Endodermal cell (in vitro differentiated cells): Measurements from ENCODE around the gene CRTC3. TPM values are rescaled to one million over a fixed set of nuclear protein-coding genes. Genes with fewer than 3 reads are reported as not detected.

Experiments
- DNase-seq: peaks from one replicate; pipeline ENCODE4 v3.0.0-alpha.2; 2017
- H3K27ac ChIP-seq: 2 replicates; pipeline ENCODE4 v1.5.1; 2013; ENCODE audit warnings: mild to moderate bottlenecking, low read depth, low read length, moderate library complexity
- H3K27me3 ChIP-seq: 2 replicates; pipeline ENCODE4 v1.6.1; 2013; ENCODE audit warnings: mild to moderate bottlenecking, low read length, moderate library complexity; ENCODE audit not compliant: insufficient read depth, control insufficient read depth, poor library complexity, severe bottlenecking
- H3K36me3 ChIP-seq: 2 replicates; pipeline ENCODE4 v1.7.0; 2013; ENCODE audit warnings: mild to moderate bottlenecking, low read length, moderate library complexity; ENCODE audit not compliant: control insufficient read depth, insufficient read depth
- H3K4me1 ChIP-seq: one replicate; pipeline ENCODE4 v1.7.0; 2013; ENCODE audit warnings: low read length; ENCODE audit not compliant: control insufficient read depth, insufficient read depth
- H3K4me3 ChIP-seq: 2 replicates; pipeline ENCODE4 v1.5.1; 2013; ENCODE audit warnings: mild to moderate bottlenecking, low read length, moderate library complexity
- H3K9ac ChIP-seq: 2 replicates; pipeline ENCODE4 v1.6.1; 2013; ENCODE audit warnings: mild to moderate bottlenecking, low read length, moderate library complexity; ENCODE audit not compliant: poor library complexity, severe bottlenecking; ENCODE audit errors: extremely low read depth
- H3K9me3 ChIP-seq: 2 replicates; pipeline ENCODE4 v1.6.1; 2013; ENCODE audit warnings: mild to moderate bottlenecking, low read length, moderate library complexity; ENCODE audit not compliant: control insufficient read depth
- H3K27ac Mint-ChIP-seq: 2 replicates; pipeline ENCODE4 v1.8.0; 2020; ENCODE audit warnings: mixed read lengths
- H3K27me3 Mint-ChIP-seq: 2 replicates; pipeline ENCODE4 v1.8.0; 2021; ENCODE audit warnings: mild to moderate bottlenecking, mixed read lengths; ENCODE audit not compliant: insufficient read depth
- H3K36me3 Mint-ChIP-seq: 2 replicates; pipeline ENCODE4 v1.8.0; 2020; ENCODE audit warnings: low read depth, mixed read lengths
- H3K4me1 Mint-ChIP-seq: 2 replicates; pipeline ENCODE4 v1.8.0; 2020; ENCODE audit warnings: mixed read lengths
- H3K4me3 Mint-ChIP-seq: 2 replicates; pipeline ENCODE4 v1.8.0; 2020; ENCODE audit warnings: mild to moderate bottlenecking, moderate library complexity, mixed read lengths
- H3K9me3 Mint-ChIP-seq: 2 replicates; pipeline ENCODE4 v1.8.0; 2020; ENCODE audit warnings: mild to moderate bottlenecking, mixed read lengths
- WGBS, 2 experiments: methylation state at CpG; one replicate each; pipeline versions ENCODE4 v1.1.5 to v1.1.7; 2013; ENCODE audit warnings: missing lambda C conversion rate in 2 of 2, mixed read lengths in 1 of 2; ENCODE audit not compliant: insufficient coverage in 1 of 2, insufficient read length in 1 of 2; 5-methylcytosine and 5-hydroxymethylcytosine counted together
- total RNA-seq, 2 donors: library from RNA; stranded (reverse); fragmentation: NEBNext Ultra II Directional in 1 of 2; extraction: Animal tissue kit (Norgen Biotek cat#: 25700) in 1 of 2; gene quantifications; 2 replicates in 1 of 2; 3 replicates in 1 of 2; pipeline ENCODE4 v1.2.1, GENCODE V29; 2021
- TF ChIP-seq, protein P1 (sequence below): fragments of 200-600 bp; sonication (generic); conservative IDR thresholded peaks from 2 replicates; pipeline ENCODE4 v1.5.0; 2021; ENCODE audit warnings: antibody characterized with exemption, mild to moderate bottlenecking

CRTC3 gene
- total RNA-seq, 2 donors from 2014 or later = 17.3 to 21.9 TPM

DNA sequence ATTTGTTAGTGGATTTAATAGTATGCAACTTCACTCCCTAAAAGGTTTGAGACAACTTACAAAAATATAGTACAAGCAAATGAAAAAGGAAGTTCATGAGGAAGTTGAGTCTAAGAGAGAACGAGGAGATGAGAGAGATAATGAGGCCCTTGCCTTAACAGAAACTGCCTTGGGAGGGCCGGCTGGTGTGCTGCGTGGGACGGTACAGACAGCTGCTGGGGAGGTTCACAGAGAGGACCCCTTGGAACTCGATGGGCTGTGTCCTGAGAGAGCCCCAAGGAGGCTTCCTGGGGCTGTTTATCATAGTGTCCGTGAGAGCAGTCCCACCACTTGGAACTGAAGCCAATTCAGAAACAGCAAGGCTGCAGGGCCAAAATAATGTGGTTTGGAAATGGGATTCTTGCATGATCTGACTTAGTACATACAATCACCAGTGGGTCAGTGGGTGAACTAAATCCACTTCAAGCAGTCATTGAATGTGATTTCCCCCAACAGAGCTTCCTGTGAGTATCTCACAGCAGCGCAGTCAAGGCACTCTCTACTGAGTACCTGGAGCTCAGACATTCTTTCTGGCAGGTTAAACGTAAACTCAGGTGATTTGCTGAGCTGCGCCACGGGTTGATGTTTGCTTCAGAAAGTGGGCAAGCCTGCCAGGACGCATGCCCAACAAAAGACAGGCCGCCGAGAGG is 90.8 kb downstream of the CRTC3 start:
- peaks cover 7% of the 10 kb centered on the region for H3K4me1 Mint-ChIP-seq
- no peaks in the 10 kb centered on the region for H3K9me3 Mint-ChIP-seq
- H3K27me3 Mint-ChIP-seq = no peaks in the 10 kb centered on the region
- H3K36me3 Mint-ChIP-seq = peaks cover 14% of the 10 kb centered on the region
- H3K36me3 ChIP-seq = peaks cover 9% of the 10 kb centered on the region
- DNase-seq = no peak
- 89 to 98% methylated on average over 10 to 13 of the region's 13 CpGs for WGBS, 2 experiments
- H3K27ac Mint-ChIP-seq = no peak overlapping the region
- no peaks in the 10 kb centered on the region for H3K27me3 ChIP-seq
- no peak overlapping the region for H3K9ac ChIP-seq
- no peaks in the 10 kb centered on the region for H3K4me1 ChIP-seq
- H3K27ac ChIP-seq = no peak overlapping the region
- TF ChIP-seq, protein P1, sequence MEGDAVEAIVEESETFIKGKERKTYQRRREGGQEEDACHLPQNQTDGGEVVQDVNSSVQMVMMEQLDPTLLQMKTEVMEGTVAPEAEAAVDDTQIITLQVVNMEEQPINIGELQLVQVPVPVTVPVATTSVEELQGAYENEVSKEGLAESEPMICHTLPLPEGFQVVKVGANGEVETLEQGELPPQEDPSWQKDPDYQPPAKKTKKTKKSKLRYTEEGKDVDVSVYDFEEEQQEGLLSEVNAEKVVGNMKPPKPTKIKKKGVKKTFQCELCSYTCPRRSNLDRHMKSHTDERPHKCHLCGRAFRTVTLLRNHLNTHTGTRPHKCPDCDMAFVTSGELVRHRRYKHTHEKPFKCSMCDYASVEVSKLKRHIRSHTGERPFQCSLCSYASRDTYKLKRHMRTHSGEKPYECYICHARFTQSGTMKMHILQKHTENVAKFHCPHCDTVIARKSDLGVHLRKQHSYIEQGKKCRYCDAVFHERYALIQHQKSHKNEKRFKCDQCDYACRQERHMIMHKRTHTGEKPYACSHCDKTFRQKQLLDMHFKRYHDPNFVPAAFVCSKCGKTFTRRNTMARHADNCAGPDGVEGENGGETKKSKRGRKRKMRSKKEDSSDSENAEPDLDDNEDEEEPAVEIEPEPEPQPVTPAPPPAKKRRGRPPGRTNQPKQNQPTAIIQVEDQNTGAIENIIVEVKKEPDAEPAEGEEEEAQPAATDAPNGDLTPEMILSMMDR = no peak
- no peak overlapping the region for H3K4me3 ChIP-seq
- H3K4me3 Mint-ChIP-seq = no peak overlapping the region
- no peaks in the 10 kb centered on the region for H3K9me3 ChIP-seq

DNA sequence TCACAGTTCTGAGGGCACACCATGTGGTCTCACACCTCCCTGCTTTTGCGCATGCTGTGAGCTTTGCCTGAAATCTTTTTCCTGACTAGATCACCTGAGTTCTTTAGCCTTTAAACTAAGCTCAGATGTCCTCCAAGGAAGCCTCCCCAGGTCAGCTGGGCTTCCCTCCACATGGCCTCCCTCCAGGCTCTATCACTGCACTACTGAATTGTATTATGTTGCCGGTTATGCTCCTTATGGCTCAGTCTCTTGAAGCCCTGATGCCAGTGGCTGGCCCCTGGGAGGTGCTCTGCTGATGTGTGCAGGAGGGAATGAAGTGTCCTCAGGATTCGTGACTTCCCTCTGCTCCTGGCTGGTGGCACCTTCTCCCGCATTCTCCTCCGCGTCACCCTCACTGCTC is 94.1 kb downstream of the CRTC3 start:
- peaks cover 15% of the 10 kb centered on the region for H3K36me3 Mint-ChIP-seq
- no peak for DNase-seq
- Histone ChIP-seq H3K27me3 (no peaks in the 10 kb centered on the region), H3K4me3 (no peak overlapping the region), H3K36me3 (peaks cover 30% of the 10 kb centered on the region), H3K4me1 (no peaks in the 10 kb centered on the region), H3K9ac (no peak overlapping the region), H3K27ac (no peak overlapping the region), H3K9me3 (no peaks in the 10 kb centered on the region)
- TF ChIP-seq, protein P1 = no peak
- H3K9me3 Mint-ChIP-seq = no peaks in the 10 kb centered on the region
- H3K4me1 Mint-ChIP-seq = no peaks in the 10 kb centered on the region
- no peaks in the 10 kb centered on the region for H3K27me3 Mint-ChIP-seq
- WGBS, 2 experiments = 82 to 83% methylated on average over 5 to 6 of the region's 6 CpGs
- H3K4me3 Mint-ChIP-seq = no peak overlapping the region
- H3K27ac Mint-ChIP-seq = no peak overlapping the region

DNA sequence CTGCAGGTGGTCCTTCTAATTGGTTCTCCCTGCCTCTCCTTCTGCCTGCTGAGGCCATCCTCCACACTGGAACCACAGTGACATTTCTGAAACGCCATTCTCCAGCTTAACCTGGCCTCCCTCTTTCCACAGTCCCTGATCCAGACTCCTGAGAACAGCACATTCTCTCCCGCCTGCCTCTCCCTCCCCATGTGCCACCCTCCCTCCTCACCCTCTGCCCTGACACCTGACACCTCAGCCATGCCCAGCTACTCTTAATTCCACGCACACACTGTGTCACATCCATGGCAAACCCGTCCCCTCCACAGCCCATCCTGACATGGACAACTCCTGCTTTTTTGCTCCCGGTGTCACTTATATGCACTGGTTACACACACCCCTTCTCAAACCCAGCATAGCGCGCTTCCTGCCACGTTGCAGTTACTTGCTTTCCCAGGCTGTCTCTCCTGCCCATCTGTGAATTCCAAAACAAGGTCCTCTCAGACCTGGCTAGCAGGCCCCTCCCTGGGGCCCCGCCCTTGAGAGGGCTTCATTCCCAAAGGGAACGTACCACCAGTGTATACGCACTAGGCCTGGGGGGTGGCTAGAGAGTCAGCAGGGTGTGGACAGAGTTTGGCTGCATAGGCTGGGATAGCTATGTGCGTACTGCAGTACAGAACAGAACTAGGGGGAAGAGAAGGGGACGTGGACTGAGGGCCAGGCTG is 94.7 kb downstream of the CRTC3 start:
- WGBS, 2 experiments = 81 to 87% methylated on average over 9 to 13 of the region's 13 CpGs
- Histone ChIP-seq H3K27ac (no peak overlapping the region), H3K27me3 (no peaks in the 10 kb centered on the region), H3K9me3 (no peaks in the 10 kb centered on the region), H3K4me3 (no peak overlapping the region), H3K4me1 (no peaks in the 10 kb centered on the region), H3K9ac (no peak overlapping the region), H3K36me3 (peaks cover 33% of the 10 kb centered on the region)
- peaks cover 19% of the 10 kb centered on the region for H3K36me3 Mint-ChIP-seq
- no peak overlapping the region for H3K4me3 Mint-ChIP-seq
- no peak for DNase-seq
- H3K27ac Mint-ChIP-seq = no peak overlapping the region
- no peaks in the 10 kb centered on the region for H3K4me1 Mint-ChIP-seq
- TF ChIP-seq, protein P1 = no peak
- no peaks in the 10 kb centered on the region for H3K9me3 Mint-ChIP-seq
- no peaks in the 10 kb centered on the region for H3K27me3 Mint-ChIP-seq
